SK-N-SH (cell line): ENCODE measurements around the gene CASP9. TPM values are rescaled to one million over a fixed set of nuclear protein-coding genes. Genes with fewer than 3 reads are reported as not detected.

Experiments
- polyA plus RNA-seq, 3 experiments: library from polyadenylated mRNA; depleted of rRNA; stranded (reverse); fragments of >200 nt; gene quantifications; 2 replicates each; pipeline ENCODE4 v1.2.3, GENCODE V29; 2012
- small RNA-seq, 7 experiments: library from RNA; depleted of rRNA; stranded (forward); fragments of <200 nt; gene quantifications; one replicate each; pipeline ENCODE3, GENCODE V24; 2012

The CASP9 gene
- polyA plus RNA-seq, 1 of the 3 experiments (the other 2 are of a cell fraction) = 16.9 TPM

Small RNA genes lying within 50 kb of the gene (small RNA-seq; reads per million reads assigned to genes)
- gene SCARNA21B = 0 to 5.0 (median 0) reads per million in 7 experiments

Other genes starting within 250 kb of the CASP9 start
- gene EFHD2, start 114.3 kb downstream of the CASP9 start, polyA plus RNA-seq (2012; rRNA removed) = 45.1 and 59.8 TPM in 2 replicates
- 0.26 and 0.67 TPM in 2 replicates for gene CTRC, start 85.8 kb downstream of the CASP9 start, polyA plus RNA-seq (2012; rRNA removed)
- not detected in 2 replicates for gene CELA2A, start 67.5 kb downstream of the CASP9 start, polyA plus RNA-seq (2012; rRNA removed)
- gene CELA2B, start 48.1 kb downstream of the CASP9 start, polyA plus RNA-seq (2012; rRNA removed) = not detected in 2 replicates
- 8.4 and 13.7 TPM in 2 replicates for gene DNAJC16, start 2.6 kb upstream of the CASP9 start, polyA plus RNA-seq (2012; rRNA removed)
- gene AGMAT, start 60.8 kb upstream of the CASP9 start, polyA plus RNA-seq (2012; rRNA removed) = 0.60 and 0.66 TPM in 2 replicates
- gene DDI2, start 93.2 kb upstream of the CASP9 start, polyA plus RNA-seq (2012; rRNA removed) = 2.8 and 3.4 TPM in 2 replicates
- gene PLEKHM2, start 160.1 kb upstream of the CASP9 start, polyA plus RNA-seq (2012; rRNA removed) = 37.0 and 38.9 TPM in 2 replicates
- gene SLC25A34, start 212.0 kb upstream of the CASP9 start, polyA plus RNA-seq (2012; rRNA removed) = 1.2 and 1.4 TPM in 2 replicates
- gene TMEM82, start 218.3 kb upstream of the CASP9 start, polyA plus RNA-seq (2012; rRNA removed) = not detected in 2 replicates
- gene FBLIM1, start 234.6 kb upstream of the CASP9 start, polyA plus RNA-seq (2012; rRNA removed) = 89.8 and 93.8 TPM in 2 replicates